GM18868 (cell line): ENCODE measurements around the gene WDR18.

Source experiments
- ATAC-seq: cut with Tn5 transposase; IDR thresholded peaks from one replicate; pipeline ENCODE4 v1.9.1; 2021; ENCODE audit warnings: mild to moderate bottlenecking, moderate library complexity; ENCODE audit not compliant: unreplicated experiment

Gene WDR18

GRCh38 chr19:1006711-1007398 is 22.7 kb downstream of the WDR18 start:
- ATAC-seq: no peak

GRCh38 chr19:1007399-1008251 is 23.5 kb downstream of the WDR18 start:
- ATAC-seq: no peak

DNA sequence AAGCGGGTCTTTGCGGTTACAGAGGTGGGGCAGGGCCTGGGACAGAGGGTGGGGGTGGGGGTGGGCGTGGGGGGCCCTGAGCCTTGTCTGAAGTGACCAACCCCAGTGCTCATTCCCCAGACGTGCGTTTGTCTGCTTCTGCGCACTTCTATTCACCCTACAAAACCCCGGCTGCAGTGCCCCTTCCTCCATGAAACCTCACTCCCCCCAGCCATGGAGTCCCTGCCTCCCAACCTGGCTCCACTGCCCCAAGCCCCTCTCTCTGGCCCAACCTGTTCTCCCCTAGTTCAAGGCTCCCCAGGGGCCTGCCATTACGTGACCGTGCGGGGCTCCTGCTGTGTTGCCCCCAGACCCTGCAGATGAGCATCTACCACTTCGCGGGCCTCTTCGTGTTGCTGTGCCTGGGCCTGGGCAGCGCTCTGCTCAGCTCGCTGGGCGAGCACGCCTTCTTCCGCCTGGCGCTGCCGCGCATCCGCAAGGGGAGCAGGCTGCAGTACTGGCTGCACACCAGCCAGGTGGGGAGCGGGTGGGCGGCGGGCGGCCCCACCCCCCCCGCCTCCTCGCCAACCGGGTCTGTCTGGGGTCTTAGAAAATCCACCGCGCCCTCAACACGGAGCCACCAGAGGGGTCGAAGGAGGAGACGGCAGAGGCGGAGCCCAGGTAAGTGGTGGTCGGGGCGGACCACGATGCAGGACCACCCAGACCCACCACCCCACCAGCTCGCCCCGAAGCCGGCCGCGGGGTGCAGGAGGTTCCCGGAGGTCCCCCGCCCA is 24.3 kb downstream of the WDR18 start:
- no peak for ATAC-seq

GRCh38 chr19:1009041-1009980 is 25.2 kb downstream of the WDR18 start:
- no peak for ATAC-seq

DNA sequence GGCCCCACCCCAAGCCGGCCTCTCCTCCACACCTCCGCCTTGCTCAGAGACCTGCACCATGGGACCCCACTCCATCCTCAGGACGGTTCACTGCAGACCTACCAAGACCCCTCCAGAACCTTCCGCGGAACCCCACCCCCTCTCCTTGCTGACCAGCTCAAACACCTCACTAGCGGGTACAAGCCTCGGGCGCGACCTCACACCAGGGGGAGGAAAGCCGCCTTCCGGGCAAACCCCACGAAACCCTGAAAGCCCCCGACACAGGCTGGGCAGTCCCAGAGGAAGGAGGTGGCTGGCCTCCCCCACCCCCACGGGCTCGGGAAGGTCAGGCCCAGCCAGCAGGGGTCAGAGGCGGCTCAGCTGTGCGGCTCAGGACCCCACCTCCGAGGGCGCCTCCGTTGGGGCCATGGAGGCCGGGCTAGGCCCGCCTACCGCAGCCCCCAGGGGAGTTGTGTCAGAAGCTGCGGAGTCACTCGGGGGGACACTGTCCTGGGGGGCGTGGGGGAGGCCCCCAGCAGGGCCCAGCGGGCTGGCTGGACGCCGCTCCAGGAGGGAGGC is 25.9 kb downstream of the WDR18 start:
- ATAC-seq: no peak

DNA sequence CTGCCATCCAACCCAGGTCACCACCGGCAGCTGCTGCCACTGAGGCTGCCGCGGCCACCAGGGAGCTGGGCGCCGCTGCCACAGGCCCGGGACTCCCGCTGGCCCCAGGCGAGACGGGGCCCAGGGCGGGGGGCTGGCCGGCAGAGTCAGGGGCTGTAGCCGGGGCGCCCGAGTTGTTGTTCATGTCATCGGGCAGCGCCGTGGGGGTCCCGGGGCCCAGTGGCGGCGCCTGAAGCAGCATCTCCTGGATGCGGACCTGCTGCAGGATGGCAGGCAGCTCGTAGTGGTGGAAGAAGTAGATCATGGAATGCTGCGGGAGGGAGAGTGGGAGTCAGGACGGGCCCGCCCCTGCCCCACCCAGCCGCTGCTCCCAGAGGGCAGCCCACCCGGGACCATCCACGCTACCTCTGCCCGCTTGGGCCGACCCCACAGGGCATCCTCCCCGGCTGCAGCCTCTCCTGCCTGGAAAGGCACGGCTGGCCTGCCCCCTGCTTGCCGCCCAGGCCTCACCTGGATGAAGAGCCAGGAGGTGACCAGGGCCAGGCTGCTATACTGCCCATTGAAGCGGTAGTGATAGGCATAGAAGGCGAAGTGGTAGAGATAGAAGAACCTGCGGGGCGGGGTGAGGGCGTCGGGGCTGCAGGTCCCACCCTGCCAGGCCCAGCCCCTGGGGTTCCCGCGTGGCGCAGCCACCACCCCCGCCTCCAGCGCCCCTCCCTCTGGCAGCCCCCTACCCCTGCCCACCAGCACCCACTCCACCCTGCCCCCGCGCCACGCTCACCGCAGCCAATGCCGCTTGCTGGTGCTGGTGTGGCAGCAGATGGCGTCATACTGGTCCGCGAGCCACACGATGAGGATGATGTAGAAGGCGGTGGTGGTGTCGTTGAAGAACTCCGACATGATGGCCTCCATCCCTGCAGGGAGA is 26.7 kb downstream of the WDR18 start:
- no peak for ATAC-seq

GRCh38 chr19:1011831-1012333 is 27.7 kb downstream of the WDR18 start:
- no peak for ATAC-seq

- ATAC-seq: no peak
Measured at GRCh38 chr19:1012334-1012733, 28.2 kb downstream of the WDR18 start.

GRCh38 chr19:1013218-1013617 is 29.1 kb downstream of the WDR18 start:
- no peak for ATAC-seq

- ATAC-seq: no peak
Measured at GRCh38 chr19:1014161-1015060, 30.3 kb downstream of the WDR18 start.

DNA sequence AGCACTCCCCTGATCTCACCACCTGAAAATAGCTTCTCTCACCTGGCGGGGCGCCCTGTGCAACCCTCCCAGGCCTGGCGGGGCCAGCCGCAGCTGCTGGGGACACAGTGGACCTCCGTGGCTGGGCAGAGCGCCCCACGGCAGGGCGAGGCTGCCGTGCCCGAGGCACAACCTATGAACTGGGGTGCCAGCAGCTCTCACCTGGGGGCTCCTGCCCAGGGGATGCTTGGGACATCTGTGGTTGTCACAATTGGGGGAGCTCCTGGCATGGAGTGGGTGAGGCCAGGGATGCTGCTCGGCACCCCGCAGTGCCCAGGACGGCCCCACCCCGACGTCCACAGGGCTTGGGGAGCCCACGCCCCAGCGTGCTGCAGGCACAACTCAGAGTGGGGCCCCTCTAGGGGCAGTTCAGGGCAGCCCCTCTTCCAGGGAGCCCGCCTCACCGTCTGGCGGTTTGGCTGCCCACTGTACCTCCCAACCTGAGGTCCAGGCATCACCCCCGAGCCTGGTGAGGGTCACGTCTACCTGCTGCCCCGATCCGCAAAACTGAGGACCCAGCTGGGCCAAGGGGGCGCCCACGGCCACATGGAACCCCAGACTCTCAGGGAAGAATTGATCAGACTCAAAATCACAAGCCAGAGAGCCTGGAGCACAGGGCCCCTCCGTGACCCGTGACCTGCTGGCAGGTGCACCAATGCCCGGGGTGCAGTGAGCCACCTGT is 31.1 kb downstream of the WDR18 start:
- no peak for ATAC-seq

DNA sequence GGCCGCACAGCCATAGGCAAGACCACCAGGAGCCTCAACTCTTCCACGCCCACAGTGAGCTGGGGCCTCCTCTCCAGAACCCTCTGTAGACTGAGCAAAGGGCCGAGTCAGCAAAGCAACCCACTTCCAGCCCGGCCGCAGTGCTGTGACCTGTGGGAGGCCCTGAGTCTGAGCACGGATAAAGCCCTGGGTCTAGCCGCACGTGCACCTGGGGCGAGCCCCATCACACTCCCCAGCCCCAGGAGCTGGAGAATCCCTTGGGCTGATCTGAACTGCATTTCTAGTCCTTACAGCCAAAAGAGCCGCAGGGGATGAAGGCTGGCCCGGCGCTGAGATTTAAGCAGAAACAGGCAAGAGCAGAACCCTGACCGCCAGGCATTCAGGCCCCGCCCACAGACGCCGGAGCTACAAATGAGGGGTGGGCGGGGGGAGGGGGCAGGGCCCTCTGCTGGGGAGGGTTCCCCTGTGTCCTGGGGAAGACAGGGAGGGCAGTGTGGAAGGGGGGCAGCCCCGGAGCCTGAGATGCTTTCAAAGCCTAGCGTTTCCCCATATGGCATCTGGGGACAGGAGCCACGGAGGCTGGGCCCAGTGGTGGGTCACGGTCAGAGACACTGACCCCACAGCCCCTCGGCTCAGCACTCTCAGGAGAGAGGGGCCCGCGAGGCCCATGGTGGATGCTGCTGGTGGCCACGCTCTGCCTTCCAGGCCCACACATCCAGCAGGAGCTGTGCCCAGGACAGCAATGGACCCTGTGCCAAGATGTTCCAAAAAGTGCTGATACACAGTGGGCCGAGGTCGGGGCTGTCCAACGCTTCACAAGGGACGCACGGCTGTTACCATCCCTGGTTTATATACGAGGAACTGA is 31.9 kb downstream of the WDR18 start:
- ATAC-seq: no peak

GRCh38 chr19:1016647-1017114 is 32.5 kb downstream of the WDR18 start:
- ATAC-seq: no peak

DNA sequence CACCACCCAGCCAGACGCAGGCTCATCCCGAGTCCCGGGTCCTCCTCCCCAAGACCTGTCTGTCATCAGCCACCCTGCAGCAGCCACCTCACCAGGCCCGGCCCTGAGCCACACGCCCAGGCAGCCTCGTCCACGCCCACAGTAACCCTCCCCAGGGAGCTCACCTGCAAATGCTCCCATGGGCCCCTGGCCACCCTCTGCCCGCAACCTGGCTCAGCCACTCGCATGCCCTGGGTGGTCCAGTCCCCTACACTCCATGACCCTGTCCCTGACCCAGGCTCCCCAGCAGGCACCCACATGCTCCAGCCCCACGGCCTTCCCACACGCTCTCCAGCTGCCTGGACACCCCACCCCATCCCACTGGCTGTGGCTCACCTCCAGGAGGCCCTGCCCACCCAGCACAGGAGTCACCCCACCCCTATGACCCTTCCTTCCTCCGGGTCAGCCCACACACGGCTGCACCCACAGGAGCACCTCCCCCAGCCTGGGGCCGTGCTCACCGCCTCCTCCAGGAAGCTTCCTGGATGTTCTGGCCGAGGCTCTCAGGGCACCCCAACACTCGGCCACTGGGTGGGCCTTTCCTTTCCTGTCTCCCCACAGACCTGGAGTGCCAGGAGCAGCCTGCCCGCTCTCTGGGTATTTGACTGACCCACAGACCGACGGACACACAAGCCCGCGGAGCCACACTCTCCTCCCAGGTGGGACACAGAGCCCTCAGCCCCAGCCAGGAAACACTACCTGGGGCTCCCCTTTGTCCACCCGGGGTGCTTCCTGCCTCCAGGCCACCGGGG is 33.2 kb downstream of the WDR18 start:
- ATAC-seq: no peak

DNA sequence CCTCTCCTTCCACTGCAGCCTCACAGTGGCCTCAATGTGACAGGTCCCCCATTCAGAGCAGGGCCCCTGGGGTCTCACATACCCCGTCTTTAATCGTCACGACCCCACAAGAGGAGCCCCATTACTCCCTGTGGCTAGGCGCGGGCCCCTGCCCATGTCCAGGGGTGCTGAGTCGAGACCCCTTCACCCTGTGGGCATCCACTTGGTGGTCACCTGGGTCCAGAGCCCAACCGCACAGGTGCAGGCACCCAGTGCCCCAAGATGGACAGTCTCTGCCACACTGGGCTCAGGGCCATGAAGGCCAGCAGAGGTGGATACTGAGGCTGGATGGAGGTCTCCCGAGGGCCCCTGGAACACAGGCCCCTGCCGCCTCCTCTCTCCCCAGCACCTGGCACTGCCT is 33.8 kb downstream of the WDR18 start:
- no peak for ATAC-seq
